DMS153 (cell line): ENCODE measurements around the gene NT5DC2.

ENCODE experiments used
- DNase-seq: peaks from one replicate; lab custom pipeline; 2025; lab: John Stamatoyannopoulos, UW

The NT5DC2 gene

GRCh38 chr3:52487788-52488691, 45.6 kb downstream of the NT5DC2 start:
- no peak for DNase-seq

- DNase-seq: no peak
Observed at GRCh38 chr3:52487050-52487787, 46.4 kb downstream of the NT5DC2 start.

- no peak for DNase-seq
Observed at GRCh38 chr3:52484680-52485461, 48.8 kb downstream of the NT5DC2 start.

GRCh38 chr3:52483577-52484381, 49.9 kb downstream of the NT5DC2 start:
- no peak for DNase-seq

- no peak for DNase-seq
Observed at GRCh38 chr3:52483081-52483480, 50.6 kb downstream of the NT5DC2 start.

- DNase-seq: no peak
Observed at GRCh38 chr3:52481819-52482521, 51.7 kb downstream of the NT5DC2 start.

- no peak for DNase-seq
Observed at GRCh38 chr3:52480768-52481715, 52.6 kb downstream of the NT5DC2 start.

- DNase-seq: no peak
Observed at GRCh38 chr3:52479877-52480575, 53.6 kb downstream of the NT5DC2 start.

GRCh38 chr3:52479037-52479876, 54.4 kb downstream of the NT5DC2 start:
- no peak for DNase-seq

- no peak for DNase-seq
Observed at GRCh38 chr3:52477796-52478095, 55.9 kb downstream of the NT5DC2 start.

- DNase-seq: no peak
Observed at GRCh38 chr3:52477076-52477795, 56.4 kb downstream of the NT5DC2 start.
